BE2C (cell line): ENCODE results near the gene PRF1.

ENCODE experiments used
- DNase-seq: peaks from one replicate; pipeline ENCODE4 v3.0.0-alpha.2; 2020
- H3K27me3 ChIP-seq: fragments of 250-450 bp; sonication (Bioruptor Pico); 2 replicates; pipeline ENCODE4 v1.5.1; 2020; ENCODE audit warnings: mild to moderate bottlenecking
- H3K36me3 ChIP-seq: fragments of 250-450 bp; sonication (Bioruptor Pico); 2 replicates; pipeline ENCODE4 v1.5.1; 2020; ENCODE audit warnings: mild to moderate bottlenecking
- H3K4me1 ChIP-seq: fragments of 250-450 bp; sonication (Bioruptor Pico); 2 replicates; pipeline ENCODE4 v1.5.1; 2020
- H3K4me3 ChIP-seq: 2 replicates; pipeline ENCODE4 v1.5.1; 2011; ENCODE audit warnings: low read depth, low read length
- H3K9me3 ChIP-seq: fragments of 250-450 bp; sonication (Bioruptor Pico); 2 replicates; pipeline ENCODE4 v1.5.1; 2020
- TF ChIP-seq, protein P1 (sequence below): IDR thresholded peaks from 2 replicates; pipeline ENCODE4 v1.5.1; 2012; ENCODE audit warnings: mild to moderate bottlenecking, low read depth, low read length

Gene PRF1

DNA sequence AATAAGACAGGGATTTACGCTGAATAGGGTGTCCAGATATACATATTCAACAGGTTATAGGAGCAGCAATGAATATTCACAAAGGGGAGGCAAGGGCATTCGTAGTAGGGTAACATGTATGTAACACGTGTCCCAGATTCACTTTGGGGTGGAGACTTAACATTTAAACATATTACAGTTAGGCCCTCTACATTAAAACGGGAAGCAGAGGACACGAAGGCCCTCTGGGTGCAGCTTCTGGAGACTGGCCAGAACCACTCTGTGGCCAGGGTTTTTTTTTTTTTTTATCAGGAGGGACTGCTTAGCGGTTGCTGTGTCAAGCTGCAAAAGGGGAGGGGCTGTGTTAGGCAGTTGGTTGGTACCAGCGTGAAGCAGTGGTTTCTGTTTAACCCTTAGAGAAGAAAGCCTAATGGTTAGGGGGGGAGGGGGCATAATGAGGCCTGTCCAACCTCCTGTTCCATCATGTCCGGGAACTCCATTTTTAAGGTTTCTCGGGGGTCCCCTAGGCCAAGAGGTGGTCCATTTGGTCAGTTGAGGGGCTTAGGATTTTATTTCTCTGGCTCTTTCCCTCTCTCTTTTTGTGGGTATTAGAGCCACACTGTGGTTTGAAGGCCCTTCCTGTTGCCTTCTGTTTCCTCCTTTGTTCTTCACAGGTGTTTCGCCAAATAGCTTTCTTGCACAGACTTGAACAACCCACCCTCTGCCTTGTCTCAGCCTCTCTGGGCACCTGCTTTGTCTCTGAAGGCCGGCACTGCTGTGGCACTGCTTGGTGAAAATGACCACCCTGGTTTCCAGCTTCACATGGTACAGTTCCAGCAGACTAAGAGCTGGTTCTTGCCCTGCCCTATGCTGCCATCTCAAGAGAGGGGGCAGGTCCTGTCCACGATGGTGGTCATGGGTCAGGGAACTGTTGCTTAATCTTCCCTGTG, 26.4 kb downstream of the PRF1 start:
- Histone ChIP-seq H3K27me3 (no peaks in the 10 kb centered on the region), H3K4me1 (peaks cover 6% of the 10 kb centered on the region), H3K9me3 (no peaks in the 10 kb centered on the region), H3K4me3 (peak overlapping the region; percentile 6), H3K36me3 (no peaks in the 10 kb centered on the region)
- TF ChIP-seq, protein P1, sequence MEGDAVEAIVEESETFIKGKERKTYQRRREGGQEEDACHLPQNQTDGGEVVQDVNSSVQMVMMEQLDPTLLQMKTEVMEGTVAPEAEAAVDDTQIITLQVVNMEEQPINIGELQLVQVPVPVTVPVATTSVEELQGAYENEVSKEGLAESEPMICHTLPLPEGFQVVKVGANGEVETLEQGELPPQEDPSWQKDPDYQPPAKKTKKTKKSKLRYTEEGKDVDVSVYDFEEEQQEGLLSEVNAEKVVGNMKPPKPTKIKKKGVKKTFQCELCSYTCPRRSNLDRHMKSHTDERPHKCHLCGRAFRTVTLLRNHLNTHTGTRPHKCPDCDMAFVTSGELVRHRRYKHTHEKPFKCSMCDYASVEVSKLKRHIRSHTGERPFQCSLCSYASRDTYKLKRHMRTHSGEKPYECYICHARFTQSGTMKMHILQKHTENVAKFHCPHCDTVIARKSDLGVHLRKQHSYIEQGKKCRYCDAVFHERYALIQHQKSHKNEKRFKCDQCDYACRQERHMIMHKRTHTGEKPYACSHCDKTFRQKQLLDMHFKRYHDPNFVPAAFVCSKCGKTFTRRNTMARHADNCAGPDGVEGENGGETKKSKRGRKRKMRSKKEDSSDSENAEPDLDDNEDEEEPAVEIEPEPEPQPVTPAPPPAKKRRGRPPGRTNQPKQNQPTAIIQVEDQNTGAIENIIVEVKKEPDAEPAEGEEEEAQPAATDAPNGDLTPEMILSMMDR, result no peak
- DNase-seq, result peak; percentile 62

DNA sequence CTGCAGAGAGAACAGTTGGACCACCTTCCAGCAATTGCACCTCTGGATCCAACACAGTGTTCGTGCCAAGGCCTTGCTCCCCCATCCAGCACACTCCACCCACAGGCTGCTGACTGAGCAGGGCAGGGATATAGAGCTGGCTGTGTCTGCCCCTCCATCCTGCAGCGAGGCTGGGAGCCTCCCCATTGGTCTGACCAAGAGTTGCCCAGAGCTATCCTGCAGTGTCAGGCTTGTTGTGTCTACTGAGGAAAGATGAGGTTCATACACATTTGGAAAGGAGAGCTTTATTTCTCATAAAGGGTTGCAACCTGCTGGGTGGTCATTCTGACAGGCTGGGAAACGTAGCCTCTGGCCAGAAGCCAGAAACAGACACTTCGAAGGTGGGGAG, 27.1 kb downstream of the PRF1 start:
- Histone ChIP-seq H3K27me3 (no peaks in the 10 kb centered on the region), H3K4me1 (peaks cover 6% of the 10 kb centered on the region), H3K4me3 (peak overlapping the region; percentile 6), H3K9me3 (no peaks in the 10 kb centered on the region), H3K36me3 (no peaks in the 10 kb centered on the region)
- TF ChIP-seq, protein P1, result no peak
- DNase-seq, result no peak

DNA sequence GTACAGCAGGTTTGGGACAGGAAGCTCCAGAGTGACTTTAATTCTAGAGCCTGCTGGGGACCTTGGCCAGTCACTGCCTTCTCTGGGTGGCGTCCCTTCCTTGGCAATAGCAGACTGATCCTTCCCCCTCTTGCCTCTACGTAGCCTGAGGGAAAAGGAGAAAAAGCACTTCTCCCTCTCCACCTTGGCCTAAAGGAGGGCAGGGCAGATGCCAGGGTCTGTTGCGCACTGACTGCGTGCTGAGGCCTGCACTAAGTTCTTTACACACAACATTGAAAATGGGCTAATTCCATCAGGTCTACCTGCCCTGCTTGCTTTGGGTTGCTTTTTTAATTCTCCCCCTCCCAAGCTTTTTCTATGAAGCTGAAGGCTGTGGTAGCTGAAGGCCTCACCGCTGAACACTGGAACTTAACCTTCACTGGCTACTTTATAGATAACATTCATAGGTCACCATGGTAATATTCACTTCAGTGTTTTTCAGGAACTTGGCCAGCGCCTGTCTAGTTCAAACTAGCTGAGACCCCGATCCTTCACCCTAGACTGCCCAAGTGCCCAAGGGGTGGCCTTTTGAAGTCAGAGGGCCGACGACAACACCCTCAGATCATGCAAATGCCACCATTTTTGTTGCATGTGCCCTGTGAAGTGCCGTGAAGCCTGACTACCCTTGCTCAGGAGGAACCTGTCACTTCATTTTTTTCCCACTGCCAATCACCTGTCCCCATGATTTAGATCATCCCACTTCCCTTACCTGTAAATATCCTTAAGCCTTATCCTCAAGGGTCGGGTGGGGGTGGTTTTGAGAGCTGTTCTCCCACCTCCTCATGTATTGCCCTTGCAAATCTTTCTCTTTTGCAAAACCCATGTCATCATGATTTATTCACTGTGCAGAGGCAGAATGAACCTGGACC, 28.7 kb downstream of the PRF1 start:
- H3K36me3 ChIP-seq, result no peaks in the 10 kb centered on the region
- no peak overlapping the region for H3K4me3 ChIP-seq
- H3K4me1 ChIP-seq, result peaks cover 6% of the 10 kb centered on the region
- H3K9me3 ChIP-seq, result no peaks in the 10 kb centered on the region
- no peak for DNase-seq
- TF ChIP-seq, protein P1, result no peak
- H3K27me3 ChIP-seq, result no peaks in the 10 kb centered on the region

DNA sequence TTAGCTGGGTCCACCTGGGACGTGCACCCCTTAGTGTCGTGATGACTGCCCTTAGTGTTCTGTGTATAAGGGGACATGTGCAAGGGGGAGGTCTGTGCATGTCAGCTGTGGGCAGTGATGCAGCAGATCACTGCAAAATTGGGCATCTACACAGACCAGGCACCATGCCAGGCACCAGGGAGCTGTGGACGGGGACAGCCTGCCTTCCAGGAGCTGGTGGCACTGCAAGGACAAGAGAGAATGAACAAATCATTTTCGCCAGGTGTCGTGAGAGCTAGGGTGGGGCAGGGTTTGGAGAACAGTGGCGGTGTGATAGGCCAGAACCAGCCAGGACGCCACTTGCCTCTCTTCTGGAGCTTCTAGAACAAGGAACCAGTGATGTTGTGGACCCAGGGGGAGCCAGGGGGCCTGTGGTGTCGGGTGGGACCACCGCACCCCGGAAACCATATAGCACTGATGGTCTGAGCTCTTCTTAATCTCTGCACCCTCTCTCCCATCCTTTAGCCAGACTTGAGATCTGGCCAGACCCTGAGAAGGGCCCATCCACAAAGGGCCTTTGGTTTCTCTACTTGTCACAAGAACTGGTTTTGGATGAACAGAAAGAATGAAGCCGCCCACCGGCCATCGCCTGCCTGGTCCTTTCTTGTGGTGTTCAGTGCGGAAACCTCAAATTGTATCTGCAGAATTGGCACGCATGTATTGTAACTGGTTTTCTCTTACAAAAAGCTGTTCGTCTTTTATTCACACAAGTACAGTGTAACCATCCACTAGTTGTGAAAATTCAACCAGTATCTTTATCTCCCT, 30.7 kb downstream of the PRF1 start:
- Histone ChIP-seq H3K4me3 (no peak overlapping the region), H3K4me1 (peaks cover 6% of the 10 kb centered on the region), H3K36me3 (no peaks in the 10 kb centered on the region), H3K9me3 (no peaks in the 10 kb centered on the region), H3K27me3 (no peaks in the 10 kb centered on the region)
- DNase-seq, result no peak
- TF ChIP-seq, protein P1, result no peak

DNA sequence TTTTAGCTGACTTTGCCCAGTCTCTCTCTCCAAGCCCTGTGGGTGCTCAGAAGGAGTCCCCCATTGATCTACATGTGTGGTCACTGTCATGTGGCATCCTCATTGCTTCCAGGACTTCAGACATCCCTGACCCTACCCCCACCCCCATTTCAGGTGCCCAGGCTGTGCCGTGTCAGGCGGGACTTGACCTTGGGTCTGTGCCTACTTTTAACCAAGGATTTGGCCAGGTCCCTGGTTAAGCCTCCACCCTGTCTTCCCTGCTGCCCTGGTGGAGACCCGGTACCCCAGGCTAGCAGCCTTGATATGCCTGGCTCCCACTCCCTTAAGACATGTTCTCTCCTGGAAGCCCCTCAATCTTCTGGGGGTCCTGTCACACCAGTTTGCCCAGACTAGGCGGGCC, 31.3 kb downstream of the PRF1 start:
- H3K4me3 ChIP-seq, result no peak overlapping the region
- H3K27me3 ChIP-seq, result no peaks in the 10 kb centered on the region
- TF ChIP-seq, protein P1, result no peak
- DNase-seq, result no peak
- no peaks in the 10 kb centered on the region for H3K36me3 ChIP-seq
- peaks cover 1% of the 10 kb centered on the region for H3K4me1 ChIP-seq
- no peaks in the 10 kb centered on the region for H3K9me3 ChIP-seq
